NCI-H510A treated with DMSO at 0.1 percent for 48 hours (cell line): Measurements from ENCODE around the gene PCDHA13.
"Not testable (repeated sequence)": the region's sequence is repeated elsewhere in the genome, so short reads cannot be mapped to it uniquely, and the experiment has no call there.

ENCODE experiments used
- DNase-seq: peaks from one replicate; lab custom pipeline; 2025; lab: John Stamatoyannopoulos, UW

The PCDHA13 gene

DNA sequence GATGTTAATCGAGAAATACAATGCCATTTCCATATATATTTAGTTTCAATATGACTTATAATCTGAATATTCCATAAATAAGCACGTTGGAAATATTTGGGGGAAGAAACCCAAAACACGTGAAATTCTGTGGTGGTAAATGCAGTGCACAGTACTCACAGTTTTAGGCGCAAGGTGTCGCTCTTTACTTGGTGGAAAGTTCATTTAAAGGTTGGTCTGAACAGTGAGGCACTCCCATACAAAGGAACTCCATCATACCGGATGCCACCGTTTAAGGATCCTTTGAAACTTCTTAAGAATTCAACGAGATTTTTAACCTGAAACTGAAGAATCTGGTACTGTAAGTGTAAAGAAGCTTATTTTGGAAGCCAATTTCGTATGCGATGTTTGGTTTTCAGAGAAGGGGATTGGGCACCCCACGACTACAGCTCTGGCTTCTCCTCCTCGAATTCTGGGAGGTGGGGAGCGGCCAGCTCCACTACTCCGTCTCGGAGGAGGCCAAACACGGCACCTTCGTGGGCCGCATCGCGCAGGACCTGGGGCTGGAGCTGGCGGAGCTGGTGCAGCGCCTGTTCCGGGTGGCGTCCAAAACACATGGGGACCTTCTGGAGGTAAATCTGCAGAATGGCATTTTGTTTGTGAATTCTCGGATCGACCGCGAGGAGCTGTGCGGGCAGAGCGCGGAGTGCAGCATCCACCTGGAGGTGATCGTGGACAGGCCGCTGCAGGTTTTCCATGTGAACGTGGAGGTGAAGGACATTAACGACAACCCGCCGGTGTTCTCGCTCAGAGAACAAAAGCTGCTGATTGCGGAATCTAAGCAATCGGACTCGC is 13.0 kb upstream of the PCDHA13 start, which contains the start of gene PCDHA11:
TSS of gene PCDHA11 (plus strand) at position 237 of the 834 bp plus-strand sequence. CDS start at position 384, 147 bp downstream.
- DNase-seq = no peak

DNA sequence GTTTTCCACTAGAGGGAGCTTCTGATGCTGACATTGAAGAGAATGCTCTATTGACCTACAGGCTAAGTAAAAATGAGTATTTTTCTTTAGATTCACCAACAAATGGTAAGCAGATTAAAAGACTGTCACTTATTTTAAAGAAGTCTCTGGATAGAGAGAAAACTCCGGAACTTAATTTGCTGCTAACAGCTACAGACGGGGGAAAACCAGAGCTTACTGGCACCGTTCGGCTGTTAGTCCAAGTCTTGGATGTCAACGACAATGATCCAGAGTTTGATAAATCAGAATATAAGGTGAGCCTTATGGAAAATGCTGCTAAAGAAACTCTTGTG is 12.4 kb upstream of the PCDHA13 start:
- DNase-seq = no peak

DNA sequence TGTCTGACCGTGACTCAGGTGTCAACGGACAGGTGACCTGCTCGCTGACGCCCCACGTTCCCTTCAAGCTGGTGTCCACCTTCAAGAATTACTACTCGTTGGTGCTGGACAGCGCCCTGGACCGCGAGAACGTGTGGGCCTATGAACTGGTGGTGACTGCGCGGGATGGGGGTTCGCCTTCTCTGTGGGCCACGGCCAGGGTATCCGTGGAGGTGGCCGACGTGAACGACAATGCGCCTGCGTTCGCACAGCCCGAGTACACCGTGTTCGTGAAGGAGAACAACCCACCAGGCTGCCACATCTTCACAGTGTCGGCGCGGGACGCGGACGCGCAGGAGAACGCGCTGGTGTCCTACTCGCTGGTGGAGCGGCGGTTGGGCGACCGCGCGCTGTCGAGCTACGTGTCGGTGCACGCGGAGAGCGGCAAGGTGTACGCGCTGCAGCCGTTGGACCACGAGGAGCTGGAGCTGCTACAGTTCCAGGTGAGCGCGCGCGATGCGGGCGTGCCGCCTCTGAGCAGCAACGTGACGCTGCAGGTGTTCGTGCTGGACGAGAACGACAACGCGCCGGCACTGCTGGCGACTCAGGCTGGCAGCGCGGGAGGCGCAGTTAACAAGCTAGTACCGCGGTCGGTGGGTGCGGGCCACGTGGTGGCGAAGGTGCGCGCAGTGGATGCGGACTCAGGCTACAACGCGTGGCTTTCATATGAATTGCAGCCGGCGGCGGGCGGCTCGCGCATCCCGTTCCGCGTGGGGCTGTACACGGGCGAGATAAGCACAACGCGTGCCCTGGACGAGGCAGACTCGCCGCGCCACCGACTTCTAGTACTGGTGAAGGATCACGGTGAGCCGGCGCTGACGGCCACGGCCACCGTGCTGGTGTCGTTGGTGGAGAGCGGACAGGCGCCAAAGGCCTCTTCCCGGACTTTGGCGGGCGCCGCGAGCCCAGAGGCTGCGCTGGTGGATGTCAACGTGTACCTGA is 11.4 kb upstream of the PCDHA13 start:
- DNase-seq = no peak

DNA sequence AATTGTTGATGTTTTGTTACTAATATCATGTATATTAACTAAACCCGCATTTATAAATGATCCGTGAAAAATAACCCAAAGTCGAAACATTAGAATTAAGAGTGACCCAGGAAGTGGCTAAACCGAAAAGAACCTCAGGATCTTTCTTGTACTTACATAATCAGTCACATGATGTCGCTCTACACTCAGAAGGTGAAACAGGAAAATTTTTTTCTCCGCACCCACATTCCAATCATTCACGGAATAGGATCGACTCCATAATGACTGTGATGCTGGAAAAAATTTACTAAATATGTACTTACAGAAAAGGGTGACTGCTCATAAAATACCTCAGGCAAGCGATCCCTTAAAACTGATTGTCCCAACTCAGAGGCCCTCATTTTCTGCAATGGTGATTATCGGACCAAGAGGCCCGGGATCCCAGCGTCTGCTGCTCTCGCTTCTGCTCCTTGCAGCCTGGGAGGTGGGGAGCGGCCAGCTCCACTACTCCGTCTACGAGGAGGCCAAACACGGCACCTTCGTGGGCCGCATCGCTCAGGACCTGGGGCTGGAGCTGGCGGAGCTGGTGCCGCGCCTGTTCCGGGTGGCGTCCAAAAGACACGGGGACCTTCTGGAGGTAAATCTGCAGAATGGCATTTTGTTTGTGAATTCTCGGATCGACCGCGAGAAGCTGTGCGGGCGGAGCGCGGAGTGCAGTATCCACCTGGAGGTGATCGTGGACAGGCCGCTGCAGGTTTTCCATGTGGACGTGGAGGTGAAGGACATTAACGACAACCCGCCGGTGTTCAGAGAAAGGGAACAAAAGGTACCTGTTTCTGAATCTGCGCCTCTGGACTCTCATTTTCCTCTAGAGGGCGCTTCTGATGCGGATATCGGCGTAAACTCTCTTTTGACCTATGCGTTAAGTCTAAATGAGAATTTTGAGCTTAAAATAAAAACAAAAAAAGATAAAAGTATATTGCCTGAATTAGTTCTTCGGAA is 6.5 kb upstream of the PCDHA13 start, which contains the start of gene PCDHA12:
TSS of gene PCDHA12 (plus strand) at position 224 of the 981 bp plus-strand sequence. CDS start at position 389, 165 bp downstream.
- DNase-seq = peak; percentile 31

DNA sequence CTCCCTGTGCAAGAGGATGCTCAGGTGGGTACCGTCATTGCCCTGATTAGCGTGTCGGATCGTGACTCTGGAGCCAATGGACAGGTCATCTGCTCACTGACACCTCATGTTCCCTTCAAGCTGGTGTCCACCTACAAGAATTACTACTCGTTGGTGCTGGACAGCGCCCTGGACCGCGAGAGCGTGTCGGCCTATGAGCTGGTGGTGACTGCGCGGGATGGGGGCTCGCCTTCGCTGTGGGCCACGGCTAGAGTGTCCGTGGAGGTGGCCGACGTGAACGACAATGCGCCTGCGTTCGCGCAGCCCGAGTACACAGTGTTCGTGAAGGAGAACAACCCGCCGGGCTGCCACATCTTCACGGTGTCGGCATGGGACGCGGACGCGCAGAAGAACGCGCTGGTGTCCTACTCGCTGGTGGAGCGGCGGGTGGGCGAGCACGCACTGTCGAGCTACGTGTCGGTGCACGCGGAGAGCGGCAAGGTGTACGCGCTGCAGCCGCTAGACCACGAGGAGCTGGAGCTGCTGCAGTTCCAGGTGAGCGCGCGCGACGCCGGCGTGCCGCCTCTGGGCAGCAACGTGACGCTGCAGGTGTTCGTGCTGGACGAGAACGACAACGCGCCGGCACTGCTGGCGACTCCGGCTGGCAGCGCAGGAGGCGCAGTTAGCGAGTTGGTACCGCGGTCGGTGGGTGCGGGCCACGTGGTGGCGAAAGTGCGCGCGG is 5.2 kb upstream of the PCDHA13 start:
- DNase-seq = not testable (repeated sequence)

DNA sequence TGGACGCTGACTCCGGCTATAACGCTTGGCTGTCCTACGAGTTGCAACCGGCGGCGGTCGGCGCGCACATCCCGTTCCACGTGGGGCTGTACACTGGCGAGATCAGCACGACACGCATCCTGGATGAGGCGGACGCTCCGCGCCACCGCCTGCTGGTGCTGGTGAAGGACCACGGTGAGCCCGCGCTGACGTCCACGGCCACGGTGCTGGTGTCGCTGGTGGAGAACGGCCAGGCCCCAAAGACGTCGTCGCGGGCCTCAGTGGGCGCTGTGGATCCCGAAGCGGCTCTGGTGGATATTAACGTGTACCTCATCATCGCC is 4.7 kb upstream of the PCDHA13 start:
- no peak for DNase-seq

DNA sequence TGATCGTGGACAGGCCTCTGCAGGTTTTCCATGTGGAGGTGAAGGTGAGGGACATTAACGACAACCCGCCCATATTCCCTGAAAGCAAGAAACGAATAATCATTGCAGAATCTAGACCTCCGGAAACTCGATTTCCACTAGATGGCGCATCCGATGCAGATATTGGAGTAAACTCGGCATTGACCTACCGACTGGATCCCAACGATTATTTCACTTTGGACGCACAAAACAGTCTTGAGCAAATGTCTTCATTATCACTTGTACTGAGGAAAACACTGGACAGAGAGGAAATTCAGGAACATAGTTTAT is 621 bp downstream of the PCDHA13 start:
- no peak for DNase-seq

DNA sequence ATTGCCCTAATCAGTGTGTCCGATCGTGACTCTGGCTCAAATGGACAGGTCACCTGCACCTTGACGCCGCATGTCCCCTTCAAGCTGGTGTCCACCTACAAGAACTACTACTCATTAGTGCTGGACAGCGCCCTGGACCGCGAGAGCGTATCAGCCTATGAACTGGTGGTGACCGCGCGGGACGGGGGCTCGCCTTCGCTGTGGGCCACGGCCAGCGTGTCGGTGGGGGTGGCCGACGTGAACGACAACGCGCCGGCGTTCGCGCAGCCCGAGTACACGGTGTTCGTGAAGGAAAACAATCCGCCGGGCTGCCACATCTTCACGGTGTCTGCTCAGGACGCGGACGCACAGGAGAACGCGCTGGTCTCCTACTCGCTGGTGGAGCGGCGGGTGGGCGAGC is 1.4 kb downstream of the PCDHA13 start:
- DNase-seq = no peak

DNA sequence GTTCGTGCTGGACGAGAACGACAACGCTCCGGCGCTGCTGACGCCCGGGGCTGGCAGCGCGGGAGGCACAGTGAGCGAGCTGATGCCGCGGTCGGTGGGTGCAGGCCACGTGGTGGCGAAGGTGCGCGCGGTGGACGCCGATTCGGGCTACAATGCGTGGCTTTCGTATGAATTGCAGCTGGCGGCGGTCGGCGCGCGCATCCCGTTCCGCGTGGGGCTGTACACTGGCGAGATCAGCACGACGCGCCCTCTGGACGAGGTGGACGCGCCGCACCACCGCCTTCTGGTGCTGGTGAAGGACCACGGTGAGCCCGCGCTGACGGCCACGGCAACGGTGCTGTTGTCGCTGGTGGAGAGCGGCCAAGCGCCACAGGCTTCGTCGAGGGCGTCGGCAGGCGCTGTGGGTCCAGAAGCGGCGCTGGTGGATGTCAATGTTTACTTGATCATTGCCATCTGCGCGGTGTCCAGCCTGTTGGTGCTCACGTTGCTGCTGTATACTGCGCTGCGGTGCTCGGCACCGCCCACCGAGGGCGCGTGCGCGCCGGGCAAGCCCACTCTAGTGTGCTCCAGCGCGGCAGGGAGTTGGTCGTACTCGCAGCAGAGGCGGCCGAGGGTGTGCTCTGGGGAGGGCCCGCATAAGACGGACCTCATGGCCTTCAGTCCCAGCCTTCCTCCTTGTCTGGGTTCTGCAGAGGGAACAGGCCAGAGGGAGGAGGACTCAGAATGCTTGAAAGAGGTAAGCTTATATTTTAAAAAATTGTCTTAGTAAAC is 2.2 kb downstream of the PCDHA13 start:
- no peak for DNase-seq

DNA sequence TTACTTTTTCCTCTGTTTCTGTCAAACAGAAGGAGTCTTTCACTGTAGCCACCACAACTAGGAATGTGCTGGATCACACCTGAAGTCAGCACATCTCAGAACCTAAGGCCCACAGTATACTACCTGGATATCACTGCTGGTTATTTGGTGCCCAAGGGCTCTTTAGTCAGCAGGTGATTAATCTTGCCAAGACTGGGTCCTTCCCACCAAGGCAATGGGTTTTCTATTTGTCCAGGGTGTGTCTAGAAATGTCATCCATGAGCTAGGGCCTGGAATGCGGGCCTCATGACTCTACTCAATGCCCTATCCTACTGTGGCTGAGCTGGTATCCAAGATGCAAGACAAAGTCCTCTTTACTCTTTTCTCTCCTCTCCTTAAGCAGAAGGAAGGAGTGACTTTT is 34.4 kb downstream of the PCDHA13 start:
- DNase-seq = no peak

DNA sequence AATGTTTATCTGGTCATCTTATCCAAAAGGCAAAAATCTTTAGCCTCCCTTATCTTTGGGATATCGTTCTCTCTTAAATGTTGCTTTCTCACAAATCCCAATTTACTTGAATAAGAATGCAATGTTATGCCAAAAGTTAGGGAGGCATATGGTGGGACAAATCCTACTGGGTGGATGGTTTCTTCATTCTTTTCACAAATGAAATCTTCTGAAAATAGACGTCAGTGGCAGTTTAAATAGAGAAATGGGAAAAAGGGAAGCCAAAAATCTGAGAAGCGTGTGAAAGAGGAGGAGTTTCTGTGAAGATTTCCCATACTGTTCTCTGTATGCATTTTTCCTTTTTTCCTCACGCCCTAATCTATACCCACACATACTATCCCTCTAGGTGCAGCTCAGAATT is 41.7 kb downstream of the PCDHA13 start:
- no peak for DNase-seq

DNA sequence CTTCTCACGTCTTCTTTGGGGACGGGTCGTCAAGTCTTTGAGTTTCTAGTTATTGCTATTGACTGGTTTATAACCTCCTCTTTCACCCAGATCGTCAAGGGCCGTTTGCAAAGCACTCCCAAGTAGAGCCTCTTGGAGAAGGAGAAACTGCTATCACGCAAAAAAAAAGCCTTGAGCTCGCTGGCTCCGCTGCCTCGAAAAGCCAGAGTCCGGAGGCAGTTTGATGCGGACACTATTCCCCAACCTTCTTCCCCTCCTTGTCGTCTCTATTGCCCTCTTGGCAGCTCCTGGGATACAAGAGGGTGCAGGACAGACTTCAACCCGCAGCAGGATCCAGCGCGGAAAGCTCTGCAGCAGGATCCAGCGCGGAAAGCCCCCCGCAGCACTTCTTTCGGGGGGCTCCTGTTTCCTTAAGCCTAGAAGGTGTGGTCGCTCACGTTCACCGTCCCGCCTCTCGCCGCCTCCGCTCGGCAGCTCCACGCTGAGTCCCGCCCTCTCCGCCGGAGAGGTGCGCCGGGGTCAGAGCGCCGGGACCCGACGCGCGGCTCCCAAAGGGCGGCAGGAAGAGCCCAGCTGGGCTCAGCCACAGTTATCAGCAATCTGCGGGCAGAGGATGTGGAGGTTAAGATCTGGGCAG is 44.0 kb downstream of the PCDHA13 start, which contains the start of gene PCDHAC1:
TSS of gene PCDHAC1 (plus strand) at position 494 of the 637 bp plus-strand sequence. CDS start 594 bp downstream, outside the sequence.
- peak; percentile 60 for DNase-seq

DNA sequence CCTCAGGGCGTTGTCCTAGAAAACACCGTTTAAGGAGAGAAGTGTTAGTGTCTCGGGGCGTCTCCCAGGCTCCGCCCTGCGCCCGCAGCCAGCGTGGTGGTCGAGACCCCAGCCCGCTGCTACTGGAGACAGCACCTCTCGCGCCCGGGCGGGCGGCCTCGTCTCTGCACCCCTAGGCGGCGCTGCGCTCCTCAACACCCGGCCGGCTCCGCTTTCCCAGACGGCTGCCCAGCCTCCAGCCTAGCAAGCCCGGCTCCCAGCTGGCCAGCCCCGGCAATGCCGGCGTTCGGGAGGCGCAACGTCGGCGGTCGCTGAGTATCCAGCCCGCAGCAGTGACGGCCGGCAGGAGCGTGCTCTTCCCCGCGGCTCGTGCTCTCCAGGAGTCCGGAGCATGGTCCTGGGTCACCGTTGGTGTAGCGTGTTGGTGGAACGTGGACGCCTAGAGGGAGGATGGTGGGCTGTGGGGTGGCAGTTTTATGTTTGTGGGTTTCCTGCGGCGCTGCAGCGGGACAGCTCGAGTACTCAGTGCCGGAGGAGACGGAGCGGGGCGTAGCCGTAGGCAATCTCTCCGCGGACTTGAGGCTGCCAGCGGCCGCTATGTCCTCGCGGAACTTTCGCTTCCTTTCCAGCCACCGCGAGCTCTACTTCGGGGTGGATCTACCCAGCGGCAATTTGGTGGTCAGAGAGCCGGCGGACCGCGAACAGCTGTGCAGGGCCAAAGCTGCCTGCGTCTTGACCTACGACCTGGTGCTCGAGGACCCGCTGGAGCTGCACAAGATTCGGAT is 44.7 kb downstream of the PCDHA13 start:
- DNase-seq = peak; percentile 62

DNA sequence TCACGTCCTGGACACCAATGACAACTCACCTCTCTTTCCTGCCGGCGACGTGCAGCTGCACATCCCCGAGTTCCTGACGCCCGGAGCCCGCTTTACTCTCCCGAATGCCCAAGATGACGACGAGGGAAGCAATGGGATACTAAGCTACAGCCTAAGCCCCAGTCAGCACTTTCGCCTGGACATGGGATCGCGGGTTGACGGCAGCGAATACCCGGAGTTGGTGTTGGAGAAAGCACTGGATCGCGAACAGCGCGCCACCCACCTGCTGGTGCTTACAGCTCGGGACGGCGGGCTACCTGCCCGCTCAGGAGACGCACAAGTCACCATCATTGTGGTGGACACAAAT is 45.3 kb downstream of the PCDHA13 start:
- no peak for DNase-seq
